ENCODE data around the gene ITGAV.

DNA sequence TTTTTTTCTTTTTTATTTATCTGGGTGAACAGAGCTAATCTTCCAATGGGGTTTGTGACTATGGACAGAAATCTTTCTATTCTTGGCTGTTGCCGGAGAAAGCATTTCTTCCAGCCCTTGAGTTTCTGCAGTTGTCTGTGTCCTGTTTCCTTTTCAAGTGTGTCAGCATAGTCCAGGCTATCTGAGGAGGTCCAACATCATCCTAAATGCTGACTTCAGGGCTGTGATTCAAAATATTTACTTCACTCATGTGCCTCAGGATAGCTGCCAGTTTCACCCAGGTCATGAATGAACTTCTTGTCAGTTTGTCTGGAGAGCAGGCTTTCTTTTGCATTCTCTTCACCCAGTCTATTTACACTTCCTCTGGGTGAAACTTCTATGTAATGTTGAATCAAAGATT lies 27.9 kb downstream of the ITGAV start:
- TF ChIP-seq, protein P1, sequence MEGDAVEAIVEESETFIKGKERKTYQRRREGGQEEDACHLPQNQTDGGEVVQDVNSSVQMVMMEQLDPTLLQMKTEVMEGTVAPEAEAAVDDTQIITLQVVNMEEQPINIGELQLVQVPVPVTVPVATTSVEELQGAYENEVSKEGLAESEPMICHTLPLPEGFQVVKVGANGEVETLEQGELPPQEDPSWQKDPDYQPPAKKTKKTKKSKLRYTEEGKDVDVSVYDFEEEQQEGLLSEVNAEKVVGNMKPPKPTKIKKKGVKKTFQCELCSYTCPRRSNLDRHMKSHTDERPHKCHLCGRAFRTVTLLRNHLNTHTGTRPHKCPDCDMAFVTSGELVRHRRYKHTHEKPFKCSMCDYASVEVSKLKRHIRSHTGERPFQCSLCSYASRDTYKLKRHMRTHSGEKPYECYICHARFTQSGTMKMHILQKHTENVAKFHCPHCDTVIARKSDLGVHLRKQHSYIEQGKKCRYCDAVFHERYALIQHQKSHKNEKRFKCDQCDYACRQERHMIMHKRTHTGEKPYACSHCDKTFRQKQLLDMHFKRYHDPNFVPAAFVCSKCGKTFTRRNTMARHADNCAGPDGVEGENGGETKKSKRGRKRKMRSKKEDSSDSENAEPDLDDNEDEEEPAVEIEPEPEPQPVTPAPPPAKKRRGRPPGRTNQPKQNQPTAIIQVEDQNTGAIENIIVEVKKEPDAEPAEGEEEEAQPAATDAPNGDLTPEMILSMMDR (IDR thresholded peaks at IDR 0.05) = no peak
- no peak for TF ChIP-seq POLR2A (IDR thresholded peaks at IDR 0.05)
